HCT116 (cell line): ENCODE measurements around the gene ZNF74. TPM values are rescaled to one million over a fixed set of nuclear protein-coding genes. Genes with fewer than 3 reads are reported as not detected.

Experiments
- ATAC-seq: fragments of 200-7000 bp; cut with Tn5 transposase; 2 replicates; pipeline ENCODE4 v1.9.1; 2020; ENCODE audit warnings: mild to moderate bottlenecking, moderate library complexity
- BruUV-seq: library from RNA; stranded (reverse); fragments of 400-500 nt; replicated peaks from 2 replicates; lab custom pipeline; 2021; lab: Mats Ljungman, UMichigan
- CTCF ChIA-PET: fragments of 300-600 bp; sonication (Branson Sonifier 250); formaldehyde crosslinking; loops from one replicate; lab custom pipeline; 2021; ENCODE audit warnings: antibody characterized with exemption; lab: Charles Lee
- POLR2A ChIA-PET: fragments of 300-600, 350-600 bp; sonication (Branson Sonifier 250); formaldehyde crosslinking; loops from one replicate; lab custom pipeline; 2021; ENCODE audit warnings: antibody characterized with exemption; lab: Charles Lee
- RAD21 ChIA-PET, 2 experiments: fragments of 300-600 bp; sonication (Branson Sonifier 250); formaldehyde crosslinking; loops; one replicate each; lab custom pipeline; 2023; ENCODE audit warnings: low total read pairs in 2 of 2; ENCODE audit not compliant: uncharacterized antibody in 2 of 2, unreplicated experiment in 2 of 2, low non-redundant PET in 1 of 2; lab: Charles Lee
- DNase-seq: peaks from one replicate; pipeline ENCODE4 v3.0.0-alpha.2; 2010; ENCODE audit warnings: low read depth, low spot score
- H2AFZ ChIP-seq: fragments of 200-600 bp; shearing (Covaris generic), sonication (generic); 2 replicates; pipeline ENCODE4 v1.6.1; 2017; ENCODE audit warnings: low read depth, mixed run types, mixed read lengths, antibody characterized with exemption, low read length; ENCODE audit not compliant: poor library complexity, severe bottlenecking
- H3K27ac ChIP-seq: 2 replicates; pipeline ENCODE4 v1.5.1; 2012; ENCODE audit warnings: low read depth, low read length
- H3K27me3 ChIP-seq: fragments of 200-600 bp; sonication (generic); 2 replicates; pipeline ENCODE4 v1.6.1; 2016; ENCODE audit warnings: mixed run types, low read length, mixed read lengths; ENCODE audit not compliant: insufficient read depth
- H3K36me3 ChIP-seq, 2 experiments: fragments of 200-500 bp in 1 of 2; fragments of 200-600 bp in 1 of 2; sonication (Bioruptor generic) in 1 of 2; sonication (generic) in 1 of 2; 2 replicates each; pipeline versions ENCODE4 v1.5.1 to v1.6.1; 2014 to 2016; ENCODE audit warnings: low read length in 2 of 2, inconsistent platforms in 1 of 2, mixed read lengths in 1 of 2, mixed run types in 1 of 2; ENCODE audit not compliant: insufficient read depth in 2 of 2, control insufficient read depth in 1 of 2
- H3K4me1 ChIP-seq, 2 experiments: fragments of 200-600 bp in 1 of 2; sonication (generic) in 1 of 2; 2 replicates each; pipeline versions ENCODE4 v1.5.1 to v1.6.1; 2012 to 2017; ENCODE audit warnings: low read length in 2 of 2, inconsistent platforms in 1 of 2, mild to moderate bottlenecking in 1 of 2, mixed read lengths in 1 of 2, mixed run types in 1 of 2, moderate library complexity in 1 of 2; ENCODE audit not compliant: insufficient read depth in 2 of 2, control insufficient read depth in 1 of 2
- H3K4me2 ChIP-seq: fragments of 200-600 bp; sonication (generic); 2 replicates; pipeline ENCODE4 v1.6.1; 2017; ENCODE audit warnings: mixed run types, low read length, mixed read lengths
- H3K4me3 ChIP-seq, 2 experiments: fragments of 200-600 bp in 1 of 2; sonication (generic) in 1 of 2; replicated peaks in 1 of 2; 2 replicates each; pipeline ENCODE4 v1.5.1; 2011 to 2016; ENCODE audit warnings: low read length in 2 of 2, control low read depth in 1 of 2, low read depth in 1 of 2, mild to moderate bottlenecking in 1 of 2, mixed read lengths in 1 of 2, mixed run types in 1 of 2
- H3K79me2 ChIP-seq: fragments of 200-600 bp; sonication (generic); 2 replicates; pipeline ENCODE4 v1.6.1; 2017; ENCODE audit warnings: mild to moderate bottlenecking, mixed run types, low read length, moderate library complexity, mixed read lengths; ENCODE audit not compliant: insufficient read depth
- H3K9ac ChIP-seq: fragments of 200-600 bp; sonication (generic); 2 replicates; pipeline ENCODE4 v1.6.1; 2016; ENCODE audit warnings: low read length, mixed read lengths
- H3K9me2 ChIP-seq: fragments of 200-600 bp; sonication (generic), shearing (Covaris generic); 2 replicates; pipeline ENCODE4 v1.6.1; 2017; ENCODE audit warnings: mixed run types, mild to moderate bottlenecking, moderate library complexity; ENCODE audit not compliant: insufficient read depth
- H3K9me3 ChIP-seq, 2 experiments: fragments of 200-500 bp in 1 of 2; fragments of 200-600 bp in 1 of 2; sonication (Bioruptor generic) in 1 of 2; sonication (generic) in 1 of 2; 2 replicates each; pipeline ENCODE4 v1.6.1; 2014 to 2017; ENCODE audit warnings: low read length in 2 of 2, mixed read lengths in 2 of 2, inconsistent platforms in 1 of 2, low read depth in 1 of 2, mild to moderate bottlenecking in 1 of 2, mixed run types in 1 of 2, moderate library complexity in 1 of 2; ENCODE audit not compliant: control insufficient read depth in 1 of 2, insufficient read depth in 1 of 2
- H4K20me1 ChIP-seq: fragments of 200-600 bp; sonication (generic), shearing (Covaris generic); 2 replicates; pipeline ENCODE4 v1.6.1; 2017; ENCODE audit warnings: mixed run types, mild to moderate bottlenecking, moderate library complexity; ENCODE audit not compliant: insufficient read depth
- CBX3 ChIP-seq: IDR thresholded peaks from 2 replicates; pipeline ENCODE4 v1.6.1; 2012; ENCODE audit warnings: low read depth
- EZH2 ChIP-seq: fragments of 200-600 bp; sonication (generic); IDR thresholded peaks from 2 replicates; pipeline ENCODE4 v1.6.1; 2017; ENCODE audit warnings: antibody characterized with exemption, mixed run types
- EZH2phosphoT487 ChIP-seq: fragments of 200-600 bp; IDR thresholded peaks from 2 replicates; pipeline ENCODE4 v1.6.1; 2018; ENCODE audit warnings: antibody characterized with exemption, borderline replicate concordance
- MAX ChIP-seq: IDR thresholded peaks from 2 replicates; pipeline ENCODE4 v1.6.1; 2012
- RAD21 ChIP-seq: IDR thresholded peaks from 2 replicates; pipeline ENCODE4 v1.6.1; 2012; ENCODE audit warnings: low read depth, mild to moderate bottlenecking
- SIN3A ChIP-seq: IDR thresholded peaks from 2 replicates; pipeline ENCODE4 v1.6.1; 2012; ENCODE audit warnings: low read depth
- SP1 ChIP-seq: IDR thresholded peaks from 2 replicates; pipeline ENCODE4 v1.6.1; 2012; ENCODE audit warnings: low read depth
- intact Hi-C: fragments of 100-400 bp; cut with micrococcal nuclease; formaldehyde crosslinking; loops from 2 replicates; pipeline ENCODE4 v1.10.0; 2022
- total RNA-seq: library from RNA; stranded (reverse); gene quantifications from one replicate; pipeline ENCODE4 v1.2.1, GENCODE V29; 2021; ENCODE audit not compliant: unreplicated experiment
- TF ChIP-seq, protein P1 (sequence below): IDR thresholded peaks from 2 replicates; pipeline ENCODE4 v1.6.1; 2012; ENCODE audit warnings: low read depth

Gene ZNF74
- total RNA-seq, 1 experiment from 2014 or later, result 15.4 TPM

- Histone ChIP-seq H4K20me1 (no peaks in the 10 kb centered on the region), H3K4me1 (peaks cover 16 to 35% of the 10 kb centered on the region in 2 experiments), H2AFZ (no peak overlapping the region), H3K9me3 (no peaks in the 10 kb centered on the region), H3K9me2 (no peaks in the 10 kb centered on the region), H3K4me3 (peak overlapping the region; percentile 33 to 52; a peak in 3 of 4 replicates), H3K4me2 (peak overlapping the region; percentile 90), H3K27ac (peak overlapping the region; percentile 3; the same call in 1 of the 2 replicates), H3K36me3 (no peaks in the 10 kb centered on the region), H3K79me2 (no peaks in the 10 kb centered on the region), H3K27me3 (no peaks in the 10 kb centered on the region), H3K9ac (peak overlapping the region; percentile 40; the same call in 1 of the 2 replicates)
- POLR2A ChIA-PET, result interaction anchor here (1.1 kb wide), 1 partner anchor 12 kb away, joined by 3 read pairs; no protein-coding TSS in a partner anchor
- no peak for TF ChIP-seq SIN3A
- no peak for TF ChIP-seq CBX3
- TF ChIP-seq SP1, result no peak
- TF ChIP-seq, protein P1, sequence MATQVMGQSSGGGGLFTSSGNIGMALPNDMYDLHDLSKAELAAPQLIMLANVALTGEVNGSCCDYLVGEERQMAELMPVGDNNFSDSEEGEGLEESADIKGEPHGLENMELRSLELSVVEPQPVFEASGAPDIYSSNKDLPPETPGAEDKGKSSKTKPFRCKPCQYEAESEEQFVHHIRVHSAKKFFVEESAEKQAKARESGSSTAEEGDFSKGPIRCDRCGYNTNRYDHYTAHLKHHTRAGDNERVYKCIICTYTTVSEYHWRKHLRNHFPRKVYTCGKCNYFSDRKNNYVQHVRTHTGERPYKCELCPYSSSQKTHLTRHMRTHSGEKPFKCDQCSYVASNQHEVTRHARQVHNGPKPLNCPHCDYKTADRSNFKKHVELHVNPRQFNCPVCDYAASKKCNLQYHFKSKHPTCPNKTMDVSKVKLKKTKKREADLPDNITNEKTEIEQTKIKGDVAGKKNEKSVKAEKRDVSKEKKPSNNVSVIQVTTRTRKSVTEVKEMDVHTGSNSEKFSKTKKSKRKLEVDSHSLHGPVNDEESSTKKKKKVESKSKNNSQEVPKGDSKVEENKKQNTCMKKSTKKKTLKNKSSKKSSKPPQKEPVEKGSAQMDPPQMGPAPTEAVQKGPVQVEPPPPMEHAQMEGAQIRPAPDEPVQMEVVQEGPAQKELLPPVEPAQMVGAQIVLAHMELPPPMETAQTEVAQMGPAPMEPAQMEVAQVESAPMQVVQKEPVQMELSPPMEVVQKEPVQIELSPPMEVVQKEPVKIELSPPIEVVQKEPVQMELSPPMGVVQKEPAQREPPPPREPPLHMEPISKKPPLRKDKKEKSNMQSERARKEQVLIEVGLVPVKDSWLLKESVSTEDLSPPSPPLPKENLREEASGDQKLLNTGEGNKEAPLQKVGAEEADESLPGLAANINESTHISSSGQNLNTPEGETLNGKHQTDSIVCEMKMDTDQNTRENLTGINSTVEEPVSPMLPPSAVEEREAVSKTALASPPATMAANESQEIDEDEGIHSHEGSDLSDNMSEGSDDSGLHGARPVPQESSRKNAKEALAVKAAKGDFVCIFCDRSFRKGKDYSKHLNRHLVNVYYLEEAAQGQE, result no peak
- no peak for TF ChIP-seq MAX
- TF ChIP-seq EZH2, result no peak
- no peak for TF ChIP-seq RAD21
- no peak for TF ChIP-seq EZH2phosphoT487
- RAD21 ChIA-PET, result no interaction called here
- BruUV-seq, result no TSS peak
- CTCF ChIA-PET, result interaction anchor here (1.6 kb wide), 1 partner anchor 12 kb away, joined by 19 read pairs; no protein-coding TSS in a partner anchor
- ATAC-seq (no peak; the same call in 1 of the 2 replicates), DNase-seq (no peak)
- intact Hi-C loops, result no loop called here
Measured at GRCh38 chr22:20430101-20430719, 36.3 kb downstream of the ZNF74 start.
